HepG2 (cell line): ENCODE results near the gene RUNX3. TPM values are rescaled to one million over a fixed set of nuclear protein-coding genes. Genes with fewer than 3 reads are reported as not detected.

Experiments
- AGO1 ChIP-seq: fragments of 200-400 bp; formaldehyde crosslinking; IDR thresholded peaks from 2 replicates; pipeline ENCODE4 v1.6.1; 2017; ENCODE audit warnings: mild to moderate bottlenecking, low read depth, low read length, moderate library complexity; ENCODE audit not compliant: poor library complexity, severe bottlenecking
- CBFB ChIP-seq: sonication (generic); formaldehyde crosslinking; IDR thresholded peaks from 2 replicates; pipeline ENCODE4 v1.4.0; 2020; ENCODE audit warnings: missing genetic modification reagents
- ETV5 ChIP-seq: IDR thresholded peaks from 2 replicates; pipeline ENCODE4 v1.6.1; 2018; ENCODE audit warnings: missing biosample characterization, missing genetic modification reagents, inconsistent platforms, borderline replicate concordance
- GTF2F1 ChIP-seq: fragments of 150-350 bp; IDR thresholded peaks from 2 replicates; pipeline ENCODE4 v1.6.1; 2014; ENCODE audit warnings: low read length
- GTF3A ChIP-seq: sonication (generic); formaldehyde crosslinking; conservative IDR thresholded peaks from 2 replicates; pipeline ENCODE4 v1.4.0; 2020; ENCODE audit warnings: mild to moderate bottlenecking, missing genetic modification reagents
- HHEX ChIP-seq: IDR thresholded peaks from 2 replicates; pipeline ENCODE4 v1.6.1; 2016; ENCODE audit warnings: control low read depth
- KDM6A ChIP-seq: IDR thresholded peaks from 2 replicates; pipeline ENCODE4 v1.6.1; 2016; ENCODE audit warnings: low read depth
- NR2F2 ChIP-seq: IDR thresholded peaks from 2 replicates; pipeline ENCODE4 v1.6.1; 2012; ENCODE audit warnings: low read depth, inconsistent platforms, borderline replicate concordance
- SAFB2 ChIP-seq: sonication (generic); formaldehyde crosslinking; IDR thresholded peaks from 2 replicates; pipeline ENCODE4 v1.5.1; 2020; ENCODE audit warnings: missing genetic modification reagents, low read depth, mild to moderate bottlenecking, borderline replicate concordance
- SNRNP70 ChIP-seq: fragments of 200-400 bp; formaldehyde crosslinking; IDR thresholded peaks from 2 replicates; pipeline ENCODE4 v1.6.1; 2017; ENCODE audit warnings: mild to moderate bottlenecking, low read depth, low read length, moderate library complexity
- ZFAT ChIP-seq: sonication (generic); formaldehyde crosslinking; conservative IDR thresholded peaks from 2 replicates; pipeline ENCODE4 v1.8.1; 2023; ENCODE audit warnings: missing genetic modification reagents, inconsistent platforms
- ZFP62 ChIP-seq: sonication (generic); formaldehyde crosslinking; IDR thresholded peaks from 2 replicates; pipeline ENCODE4 v1.4.0; 2020; ENCODE audit warnings: missing genetic modification reagents
- ZNF225 ChIP-seq: sonication (generic); formaldehyde crosslinking; IDR thresholded peaks from 2 replicates; pipeline ENCODE4 v1.4.0; 2020; ENCODE audit warnings: mild to moderate bottlenecking, missing genetic modification reagents
- ZNF34 ChIP-seq: sonication (generic); formaldehyde crosslinking; IDR thresholded peaks from 2 replicates; pipeline ENCODE4 v1.4.0; 2020; ENCODE audit warnings: mild to moderate bottlenecking, missing genetic modification reagents, borderline replicate concordance
- ZNF446 ChIP-seq: sonication (generic); formaldehyde crosslinking; IDR thresholded peaks from 2 replicates; pipeline ENCODE4 v1.5.0; 2020; ENCODE audit warnings: mild to moderate bottlenecking, missing genetic modification reagents
- ZNF562 ChIP-seq: sonication (generic); formaldehyde crosslinking; IDR thresholded peaks from 2 replicates; pipeline ENCODE4 v1.8.0; 2022; ENCODE audit warnings: missing genetic modification reagents, borderline replicate concordance
- ZSCAN12 ChIP-seq: sonication (generic); formaldehyde crosslinking; IDR thresholded peaks from 2 replicates; pipeline ENCODE4 v1.9.0; 2021; ENCODE audit warnings: mild to moderate bottlenecking, missing genetic modification reagents
- polyA plus RNA-seq, 8 experiments: library from polyadenylated mRNA; depleted of rRNA in 3 of 8; stranded (reverse) in 7 of 8; unstranded in 1 of 8; fragments of >200 nt; fragmentation: Illumina TruSeq in 4 of 8; extraction: Trizol in 4 of 8; gene quantifications; 2 replicates each; pipeline versions ENCODE4 v1.2.1 to v1.2.3, GENCODE V29; 2011 to 2016; ENCODE audit warnings: low read depth in 4 of 8, missing spikeins in 1 of 8, mixed read lengths in 1 of 8; ENCODE audit not compliant: insufficient read depth in 1 of 8
- total RNA-seq, 5 experiments: library from RNA; depleted of rRNA; stranded (reverse); fragments of >200 nt; fragmentation: Illumina TruSeq; extraction: Trizol; gene quantifications; 2 replicates each; pipeline ENCODE4 v1.2.3, GENCODE V29; 2016; ENCODE audit warnings: low read depth in 1 of 5
- TF ChIP-seq, protein P1 (sequence below): sonication (generic); formaldehyde crosslinking; IDR thresholded peaks from 2 replicates; pipeline ENCODE4 v1.5.1; 2020; ENCODE audit warnings: missing genetic modification reagents, mild to moderate bottlenecking, borderline replicate concordance
- TF ChIP-seq, protein P2 (sequence below): IDR thresholded peaks from 2 replicates; pipeline ENCODE4 v1.6.1; 2012; ENCODE audit warnings: low read length, improper control_type of control experiment
- TF ChIP-seq, protein P3 (sequence below): sonication (generic); formaldehyde crosslinking; IDR thresholded peaks from 2 replicates; pipeline ENCODE4; 2020; ENCODE audit warnings: missing genetic modification reagents, mild to moderate bottlenecking, borderline replicate concordance

RUNX3 gene
- total and polyA plus RNA-seq, 2 of the 13 experiments (the other 11 are each of a cell fraction or from before 2014, with no cell fraction given): 0.04 to 0.22 TPM

DNA sequence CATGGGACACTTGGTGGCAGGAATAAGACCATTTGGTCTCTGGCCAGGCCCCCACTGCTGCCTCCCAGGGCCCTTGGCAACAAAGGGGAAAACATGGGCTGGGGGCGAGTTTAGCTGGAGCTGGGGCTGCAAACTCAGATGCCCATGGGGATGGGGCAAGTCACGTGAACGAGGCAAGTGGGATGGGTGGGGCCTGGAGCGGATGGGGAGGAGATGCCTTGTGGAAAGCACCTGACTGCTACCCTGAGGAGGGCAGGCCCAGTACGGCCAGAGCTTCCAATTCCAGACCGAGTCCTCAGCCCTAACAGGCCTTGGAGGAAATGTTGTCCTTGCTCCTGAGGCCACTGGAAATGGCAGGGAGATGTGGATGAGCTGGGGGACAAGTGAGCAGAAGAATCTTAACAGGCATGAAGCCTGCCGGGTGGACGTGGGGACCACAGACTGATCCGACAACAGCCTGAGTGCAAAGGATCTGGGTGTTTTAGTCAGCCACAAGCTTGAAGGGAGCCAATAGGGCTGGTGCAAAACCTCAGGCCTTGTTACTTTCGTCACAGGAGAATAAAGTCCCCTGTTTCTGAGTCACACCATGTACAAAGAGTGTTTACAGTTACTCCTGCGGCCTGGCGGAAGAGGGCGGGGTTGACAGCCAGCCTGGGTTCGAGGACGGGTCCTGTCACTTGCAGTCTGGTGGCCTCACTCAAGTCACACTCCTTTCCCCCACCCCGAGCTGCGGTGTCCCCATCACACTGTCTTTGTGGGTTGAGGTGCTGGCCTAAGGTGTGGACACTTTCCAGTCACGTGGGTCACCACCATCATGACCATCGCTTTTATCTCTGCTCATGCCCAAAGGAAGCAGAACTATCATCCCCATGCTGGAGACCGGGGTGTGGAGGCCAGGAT, 19.1 kb downstream of the RUNX3 start (continued):
- peak; percentile 84 for TF ChIP-seq ETV5 (CRISPR knock-in tag)
- TF ChIP-seq CBFB (CRISPR knock-in tag): no peak
- TF ChIP-seq ZNF225: no peak
- no peak for TF ChIP-seq HHEX
- TF ChIP-seq NR2F2: no peak
- TF ChIP-seq GTF2F1: no peak
- 0 out of 2 replicates have a peak, but pooled peaks have one; percentile 46 for TF ChIP-seq ZNF34 (CRISPR knock-in tag)
- TF ChIP-seq, protein P1, sequence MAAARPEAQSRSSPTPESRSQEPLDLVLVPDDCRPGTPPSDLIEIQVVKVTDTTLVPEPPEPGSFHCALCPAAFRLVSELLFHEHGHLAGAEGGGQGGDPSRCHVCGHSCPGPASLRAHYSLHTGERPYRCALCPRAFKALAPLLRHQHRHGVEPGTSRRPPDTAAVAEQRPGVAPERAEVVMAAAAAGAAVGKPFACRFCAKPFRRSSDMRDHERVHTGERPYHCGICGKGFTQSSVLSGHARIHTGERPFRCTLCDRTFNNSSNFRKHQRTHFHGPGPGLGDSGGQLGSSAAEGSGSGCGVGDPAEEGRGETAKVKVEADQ (CRISPR knock-in tag): 0 out of 2 replicates have a peak, but pooled peaks have one; percentile 22
- TF ChIP-seq ZSCAN12 (CRISPR knock-in tag): no peak
- no peak for TF ChIP-seq ZNF446 (CRISPR knock-in tag)
- TF ChIP-seq GTF3A (CRISPR knock-in tag): no peak
- TF ChIP-seq SNRNP70: no peak
- TF ChIP-seq ZFAT (CRISPR knock-in tag): no peak
- TF ChIP-seq AGO1: no peak
- TF ChIP-seq ZNF562: no peak
- TF ChIP-seq, protein P2, sequence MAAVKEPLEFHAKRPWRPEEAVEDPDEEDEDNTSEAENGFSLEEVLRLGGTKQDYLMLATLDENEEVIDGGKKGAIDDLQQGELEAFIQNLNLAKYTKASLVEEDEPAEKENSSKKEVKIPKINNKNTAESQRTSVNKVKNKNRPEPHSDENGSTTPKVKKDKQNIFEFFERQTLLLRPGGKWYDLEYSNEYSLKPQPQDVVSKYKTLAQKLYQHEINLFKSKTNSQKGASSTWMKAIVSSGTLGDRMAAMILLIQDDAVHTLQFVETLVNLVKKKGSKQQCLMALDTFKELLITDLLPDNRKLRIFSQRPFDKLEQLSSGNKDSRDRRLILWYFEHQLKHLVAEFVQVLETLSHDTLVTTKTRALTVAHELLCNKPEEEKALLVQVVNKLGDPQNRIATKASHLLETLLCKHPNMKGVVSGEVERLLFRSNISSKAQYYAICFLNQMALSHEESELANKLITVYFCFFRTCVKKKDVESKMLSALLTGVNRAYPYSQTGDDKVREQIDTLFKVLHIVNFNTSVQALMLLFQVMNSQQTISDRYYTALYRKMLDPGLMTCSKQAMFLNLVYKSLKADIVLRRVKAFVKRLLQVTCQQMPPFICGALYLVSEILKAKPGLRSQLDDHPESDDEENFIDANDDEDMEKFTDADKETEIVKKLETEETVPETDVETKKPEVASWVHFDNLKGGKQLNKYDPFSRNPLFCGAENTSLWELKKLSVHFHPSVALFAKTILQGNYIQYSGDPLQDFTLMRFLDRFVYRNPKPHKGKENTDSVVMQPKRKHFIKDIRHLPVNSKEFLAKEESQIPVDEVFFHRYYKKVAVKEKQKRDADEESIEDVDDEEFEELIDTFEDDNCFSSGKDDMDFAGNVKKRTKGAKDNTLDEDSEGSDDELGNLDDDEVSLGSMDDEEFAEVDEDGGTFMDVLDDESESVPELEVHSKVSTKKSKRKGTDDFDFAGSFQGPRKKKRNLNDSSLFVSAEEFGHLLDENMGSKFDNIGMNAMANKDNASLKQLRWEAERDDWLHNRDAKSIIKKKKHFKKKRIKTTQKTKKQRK: no peak
- no peak for TF ChIP-seq KDM6A
- TF ChIP-seq ZFP62: no peak
- TF ChIP-seq, protein P3, sequence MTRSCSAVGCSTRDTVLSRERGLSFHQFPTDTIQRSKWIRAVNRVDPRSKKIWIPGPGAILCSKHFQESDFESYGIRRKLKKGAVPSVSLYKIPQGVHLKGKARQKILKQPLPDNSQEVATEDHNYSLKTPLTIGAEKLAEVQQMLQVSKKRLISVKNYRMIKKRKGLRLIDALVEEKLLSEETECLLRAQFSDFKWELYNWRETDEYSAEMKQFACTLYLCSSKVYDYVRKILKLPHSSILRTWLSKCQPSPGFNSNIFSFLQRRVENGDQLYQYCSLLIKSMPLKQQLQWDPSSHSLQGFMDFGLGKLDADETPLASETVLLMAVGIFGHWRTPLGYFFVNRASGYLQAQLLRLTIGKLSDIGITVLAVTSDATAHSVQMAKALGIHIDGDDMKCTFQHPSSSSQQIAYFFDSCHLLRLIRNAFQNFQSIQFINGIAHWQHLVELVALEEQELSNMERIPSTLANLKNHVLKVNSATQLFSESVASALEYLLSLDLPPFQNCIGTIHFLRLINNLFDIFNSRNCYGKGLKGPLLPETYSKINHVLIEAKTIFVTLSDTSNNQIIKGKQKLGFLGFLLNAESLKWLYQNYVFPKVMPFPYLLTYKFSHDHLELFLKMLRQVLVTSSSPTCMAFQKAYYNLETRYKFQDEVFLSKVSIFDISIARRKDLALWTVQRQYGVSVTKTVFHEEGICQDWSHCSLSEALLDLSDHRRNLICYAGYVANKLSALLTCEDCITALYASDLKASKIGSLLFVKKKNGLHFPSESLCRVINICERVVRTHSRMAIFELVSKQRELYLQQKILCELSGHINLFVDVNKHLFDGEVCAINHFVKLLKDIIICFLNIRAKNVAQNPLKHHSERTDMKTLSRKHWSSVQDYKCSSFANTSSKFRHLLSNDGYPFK (CRISPR knock-in tag): 0 out of 2 replicates have a peak, but pooled peaks have one; percentile 33
- no peak; the same call in 1 of the 2 replicates for TF ChIP-seq SAFB2
